Heart left ventricle (tissue), 16 donors: ENCODE data around the gene ATXN7. TPM values are rescaled to one million over a fixed set of nuclear protein-coding genes. Genes with fewer than 3 reads are reported as not detected.

Experiments used
- ATAC-seq, 4 donors: fragments of 200-7000 bp; cut with Tn5 transposase; one replicate each; pipeline ENCODE4 v1.9.1; 2020 to 2022; ENCODE audit warnings: moderate library complexity in 4 of 4, mild to moderate bottlenecking in 3 of 4, moderate number of reproducible peaks in 1 of 4
- DNase-seq, 5 donors: peaks; one replicate each; pipeline ENCODE4 v3.0.0-alpha.2; 2020
- H3K27ac ChIP-seq, 12 donors: fragments of 200-600 bp; sonication (generic) in 4 of 12; one replicate each; pipeline versions ENCODE4 v1.5.0 to v1.8.0; 2016 to 2022; ENCODE audit warnings: mild to moderate bottlenecking in 2 of 12
- H3K27me3 ChIP-seq, 9 donors: fragments of 200-600 bp; sonication (generic) in 2 of 9; one replicate each; pipeline versions ENCODE4 v1.5.1 to v1.8.0; 2016 to 2022; ENCODE audit warnings: mild to moderate bottlenecking in 3 of 9
- H3K36me3 ChIP-seq, 9 donors: fragments of 200-600 bp; sonication (generic) in 2 of 9; one replicate each; pipeline versions ENCODE4 v1.5.0 to v1.8.0; 2018 to 2022; ENCODE audit warnings: mild to moderate bottlenecking in 2 of 9
- H3K4me1 ChIP-seq, 12 donors: fragments of 200-600 bp; sonication (generic) in 4 of 12; one replicate each; pipeline versions ENCODE4 v1.5.0 to v1.8.0; 2016 to 2022; ENCODE audit warnings: mild to moderate bottlenecking in 3 of 12
- H3K4me3 ChIP-seq, 12 donors: fragments of 200-600 bp; sonication (generic) in 4 of 12; one replicate each; pipeline versions ENCODE4 v1.5.0 to v1.8.0; 2017 to 2022; ENCODE audit warnings: mild to moderate bottlenecking in 9 of 12, moderate library complexity in 4 of 12
- H3K9me3 ChIP-seq, 12 donors: fragments of 200-600 bp; sonication (generic) in 4 of 12; one replicate each; pipeline versions ENCODE4 v1.5.0 to v1.8.0; 2016 to 2022; ENCODE audit warnings: mild to moderate bottlenecking in 1 of 12
- POLR2A ChIP-seq, 2 donors: fragments of 450-650 bp; IDR thresholded peaks; one replicate each; pipeline ENCODE4 v1.6.1; 2017; ENCODE audit warnings: antibody characterized with exemption in 2 of 2, mild to moderate bottlenecking in 2 of 2, moderate library complexity in 2 of 2
- WGBS, 4 donors: extraction: QIAGEN DNeasy Blood & Tissue Kit in 2 of 4; methylation state at CpG; one replicate each; pipeline versions ENCODE4 v1.1.5 to v1.1.7; 2013 to 2018; 5-methylcytosine and 5-hydroxymethylcytosine counted together
- intact Hi-C, 10 donors: fragments of 100-400 bp; cut with DNase I; formaldehyde crosslinking; loops; one replicate each; pipeline versions ENCODE4 v1.11.1 to v1.14.2; 2022
- polyA plus RNA-seq, 2 donors: library from polyadenylated mRNA; stranded (reverse); fragments of 200-250 nt; gene quantifications; one replicate each; pipeline ENCODE4 v1.2.3, GENCODE V29; 2013
- total RNA-seq, 9 donors: library from RNA; depleted of rRNA in 2 of 9; stranded (reverse); fragments of >200 nt in 2 of 9; fragmentation: NEBNext Ultra II Directional in 3 of 9; extraction: Animal tissue kit (Norgen Biotek cat#: 25700) in 3 of 9; gene quantifications; one replicate each; pipeline versions ENCODE4 v1.1.0 to v1.2.4, GENCODE V29; 2016 to 2023
- TF ChIP-seq, protein P1 (sequence below), 12 donors: fragments of 200-600 bp; sonication (generic) in 4 of 12; IDR thresholded peaks; one replicate each; pipeline versions ENCODE4 v1.5.0 to v1.8.0; 2018 to 2022; ENCODE audit warnings: antibody characterized with exemption in 12 of 12, mild to moderate bottlenecking in 5 of 12
- donor health status: ischemic (EF 13 %, LVEDD 7.1; RV severe dilation, severe dysfunction).
- donor health status: healthy with polysubstance abuse.
- donor health status: DM: no; HTN: yes; CAD: no.
- donor health status: DM: no; HTN: no; CAD: no.
- donor health status: ischemic (EF 25% LVEDD 6.9; RV normal size, moderate dysfunction).
- donor health status: ischemic (EF 25% LVEDD 5.7; RV mildly dilated, moderate dysfunction).
- donor health status: healthy.
- donor health status: DM: yes; HTN: yes; CAD: no.
- donor health status: ischemic (EF 35%, LVEDD 5.7; RV mildly dilated, moderate dysfunction).
- donor health status: nonischemic (EF 11% LVEDD 7.7; RV severe dilation, severe dysfunction).
- donor health status: DM: yes; HTN: yes; CAD: no.
- donor health status: PGD.
- donor health status: ischemic (EF 29% LVEDD 5.4; RV normal size, mild dysfunction).
- donor health status: nonischemic (EF 23%, LVEDD 6.1; RV moderate dilation, normal function).

The ATXN7 gene
- total and polyA plus RNA-seq, 11 donors = 4.5 to 31.4 (median 16.7) TPM

- H3K4me1 ChIP-seq = no peaks in the 10 kb centered on the region
- H3K27me3 ChIP-seq = peaks cover 0 to 11% (median 0%) of the 10 kb centered on the region in 9 donors
- no peak for ATAC-seq
- no peak for TF ChIP-seq POLR2A (IDR thresholded peaks at IDR 0.05)
- TF ChIP-seq, protein P1, sequence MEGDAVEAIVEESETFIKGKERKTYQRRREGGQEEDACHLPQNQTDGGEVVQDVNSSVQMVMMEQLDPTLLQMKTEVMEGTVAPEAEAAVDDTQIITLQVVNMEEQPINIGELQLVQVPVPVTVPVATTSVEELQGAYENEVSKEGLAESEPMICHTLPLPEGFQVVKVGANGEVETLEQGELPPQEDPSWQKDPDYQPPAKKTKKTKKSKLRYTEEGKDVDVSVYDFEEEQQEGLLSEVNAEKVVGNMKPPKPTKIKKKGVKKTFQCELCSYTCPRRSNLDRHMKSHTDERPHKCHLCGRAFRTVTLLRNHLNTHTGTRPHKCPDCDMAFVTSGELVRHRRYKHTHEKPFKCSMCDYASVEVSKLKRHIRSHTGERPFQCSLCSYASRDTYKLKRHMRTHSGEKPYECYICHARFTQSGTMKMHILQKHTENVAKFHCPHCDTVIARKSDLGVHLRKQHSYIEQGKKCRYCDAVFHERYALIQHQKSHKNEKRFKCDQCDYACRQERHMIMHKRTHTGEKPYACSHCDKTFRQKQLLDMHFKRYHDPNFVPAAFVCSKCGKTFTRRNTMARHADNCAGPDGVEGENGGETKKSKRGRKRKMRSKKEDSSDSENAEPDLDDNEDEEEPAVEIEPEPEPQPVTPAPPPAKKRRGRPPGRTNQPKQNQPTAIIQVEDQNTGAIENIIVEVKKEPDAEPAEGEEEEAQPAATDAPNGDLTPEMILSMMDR (IDR thresholded peaks at IDR 0.05) = no peak
- DNase-seq = no peak
- intact Hi-C loops = loop anchor here in 4 of 10 donors (10.0 kb wide), 2 partner anchors 128 to 178 kb away; no protein-coding TSS in a partner anchor
- H3K9me3 ChIP-seq = peaks cover 0 to 7% (median 0%) of the 10 kb centered on the region in 12 donors
- no peak overlapping the region for H3K27ac ChIP-seq
- H3K36me3 ChIP-seq = no peaks in the 10 kb centered on the region
- WGBS, 4 donors = 98% methylated on average over 7 of the region's 7 CpGs
- no peak overlapping the region for H3K4me3 ChIP-seq
These were observed 173.4 kb downstream of the ATXN7 start for GRCh38 chr3:64037084-64037483.

GRCh38 chr3:64038253-64038767 lies 174.6 kb downstream of the ATXN7 start:
- ATAC-seq (no peak), DNase-seq (no peak)
- H3K27ac ChIP-seq = no peak overlapping the region
- peaks cover 0 to 7% (median 0%) of the 10 kb centered on the region in 12 donors for H3K9me3 ChIP-seq
- no peak overlapping the region for H3K4me3 ChIP-seq
- no peaks in the 10 kb centered on the region for H3K36me3 ChIP-seq
- 50 to 64% (median 54%) methylated on average over 4 of the region's 4 CpGs for WGBS, 4 donors
- H3K4me1 ChIP-seq = no peaks in the 10 kb centered on the region
- intact Hi-C loops = loop anchor here in 4 of 10 donors (10.0 kb wide), 2 partner anchors 126 to 176 kb away; no protein-coding TSS in a partner anchor
- H3K27me3 ChIP-seq = peaks cover 0 to 11% (median 0%) of the 10 kb centered on the region in 9 donors
- TF ChIP-seq, protein P1 (IDR thresholded peaks at IDR 0.05) = no peak
- no peak for TF ChIP-seq POLR2A (IDR thresholded peaks at IDR 0.05)

GRCh38 chr3:64039332-64039731 lies 175.7 kb downstream of the ATXN7 start:
- Histone ChIP-seq H3K9me3 (peaks cover 0 to 4% (median 0%) of the 10 kb centered on the region in 12 donors), H3K36me3 (no peaks in the 10 kb centered on the region), H3K27ac (no peak overlapping the region), H3K4me1 (no peaks in the 10 kb centered on the region), H3K4me3 (no peak overlapping the region), H3K27me3 (peaks cover 0 to 11% (median 0%) of the 10 kb centered on the region in 9 donors)
- TF ChIP-seq, protein P1 (IDR thresholded peaks at IDR 0.05) = no peak
- TF ChIP-seq POLR2A (IDR thresholded peaks at IDR 0.05) = no peak
- ATAC-seq (no peak), DNase-seq (no peak)
- 79 to 87% (median 84%) methylated on average over 4 of the region's 4 CpGs for WGBS, 4 donors
- intact Hi-C loops = loop anchor here in 4 of 10 donors (10.0 kb wide), 2 partner anchors 125 to 175 kb away; no protein-coding TSS in a partner anchor

GRCh38 chr3:64039981-64040733 lies 176.5 kb downstream of the ATXN7 start:
- intact Hi-C loops = loop anchor here in 4 of 10 donors (10.0 kb wide), 2 partner anchors 125 to 175 kb away; no protein-coding TSS in a partner anchor
- WGBS, 4 donors = 54 to 63% (median 57%) methylated on average over 5 of the region's 5 CpGs
- H3K36me3 ChIP-seq = no peaks in the 10 kb centered on the region
- no peak overlapping the region for H3K27ac ChIP-seq
- H3K4me3 ChIP-seq = no peak overlapping the region
- peak in 2 of 4 donors; percentile 13 to 37 for ATAC-seq
- TF ChIP-seq POLR2A (IDR thresholded peaks at IDR 0.05) = no peak
- TF ChIP-seq, protein P1 (IDR thresholded peaks at IDR 0.05) = no peak
- H3K27me3 ChIP-seq = peaks cover 0 to 11% (median 0%) of the 10 kb centered on the region in 9 donors
- no peak for DNase-seq
- no peaks in the 10 kb centered on the region for H3K4me1 ChIP-seq
- H3K9me3 ChIP-seq = no peaks in the 10 kb centered on the region
